GM19463 (cell line): ENCODE results near the gene PRKACA.
"Not testable (repeated sequence)": the region's sequence is repeated elsewhere in the genome, so short reads cannot be mapped to it uniquely, and the experiment has no call there.

Experiments used
- ATAC-seq: cut with Tn5 transposase; IDR thresholded peaks from one replicate; pipeline ENCODE4 v1.9.1; 2021; ENCODE audit warnings: mild to moderate bottlenecking, moderate library complexity; ENCODE audit not compliant: unreplicated experiment

The PRKACA gene

GRCh38 chr19:14052470-14052869 is 65.1 kb downstream of the PRKACA start:
- no peak for ATAC-seq

- no peak for ATAC-seq
Observed at GRCh38 chr19:14051980-14052379, 65.6 kb downstream of the PRKACA start.

GRCh38 chr19:14050961-14051360 is 66.6 kb downstream of the PRKACA start:
- not testable (repeated sequence) for ATAC-seq

GRCh38 chr19:14050512-14050911 is 67.0 kb downstream of the PRKACA start:
- ATAC-seq: no peak

- ATAC-seq: no peak
Observed at GRCh38 chr19:14048443-14049153, 69.0 kb downstream of the PRKACA start.

GRCh38 chr19:14047866-14048265 is 69.7 kb downstream of the PRKACA start:
- ATAC-seq: not testable (repeated sequence)

- not testable (repeated sequence) for ATAC-seq
Observed at GRCh38 chr19:14042659-14043608, 74.6 kb downstream of the PRKACA start.
